Measurements from ENCODE around the gene DDX5.
"Not testable (repeated sequence)": the region's sequence is repeated elsewhere in the genome, so short reads cannot be mapped to it uniquely, and the experiment has no call there.

The DDX5 gene

GRCh38 chr17:64507413-64507782 lies 1.3 kb upstream of the DDX5 start:
- no peak for DNase-seq (ENCODE audit: low spot score)

GRCh38 chr17:64506576-64507412 lies 705 bp upstream of the DDX5 start, which contains the start of gene CEP95:
TSS of gene CEP95 (plus strand) at chr17:64506977. CDS start at chr17:64507098, 121 bp downstream.
- peak; percentile 94 for DNase-seq (ENCODE audit: low spot score)

GRCh38 chr17:64505340-64506200 lies 519 bp downstream of the DDX5 start:
- DNase-seq (ENCODE audit: low spot score), result no peak

- DNase-seq (ENCODE audit: low spot score), result no peak
Measured at GRCh38 chr17:64504769-64505339, 1.2 kb downstream of the DDX5 start.

GRCh38 chr17:64503821-64504768 lies 2.0 kb downstream of the DDX5 start:
- DNase-seq (ENCODE audit: low spot score), result no peak

- no peak for DNase-seq (ENCODE audit: low spot score)
Measured at GRCh38 chr17:64503341-64503740, 2.7 kb downstream of the DDX5 start.

GRCh38 chr17:64502809-64503208 lies 3.3 kb downstream of the DDX5 start:
- no peak for DNase-seq (ENCODE audit: low spot score)

- no peak for DNase-seq (ENCODE audit: low spot score)
Measured at GRCh38 chr17:64502021-64502420, 4.1 kb downstream of the DDX5 start.

- DNase-seq (ENCODE audit: low spot score), result no peak
Measured at GRCh38 chr17:64500862-64501765, 5.0 kb downstream of the DDX5 start.

- DNase-seq (ENCODE audit: low spot score), result no peak
Measured at GRCh38 chr17:64500487-64500859, 5.6 kb downstream of the DDX5 start.

- no peak for DNase-seq (ENCODE audit: low spot score)
Measured at GRCh38 chr17:64499805-64500486, 6.1 kb downstream of the DDX5 start.

GRCh38 chr17:64498308-64499203 lies 7.5 kb downstream of the DDX5 start:
- no peak for DNase-seq (ENCODE audit: low spot score)

- no peak for DNase-seq (ENCODE audit: low spot score)
Measured at GRCh38 chr17:64497565-64498035, 8.5 kb downstream of the DDX5 start.

GRCh38 chr17:64496786-64497564 lies 9.1 kb downstream of the DDX5 start, which contains the start of gene POLG2:
TSS of gene POLG2 (minus strand) at chr17:64497054. CDS start at chr17:64496968, 86 bp downstream.
- DNase-seq (ENCODE audit: low spot score), result peak; percentile 87

GRCh38 chr17:64496348-64496785 lies 9.7 kb downstream of the DDX5 start:
- no peak for DNase-seq (ENCODE audit: low spot score)

- DNase-seq (ENCODE audit: low spot score), result not testable (repeated sequence)
Measured at GRCh38 chr17:64495300-64495699, 10.8 kb downstream of the DDX5 start.

GRCh38 chr17:64494121-64494520 lies 12.0 kb downstream of the DDX5 start:
- no peak for DNase-seq (ENCODE audit: low spot score)
